Stomach (tissue), 9 donors: Measurements from ENCODE around the gene SIK3. TPM values are rescaled to one million over a fixed set of nuclear protein-coding genes. Genes with fewer than 3 reads are reported as not detected.
A peak's percentile ranks its signal among the peaks of the same experiment; 100 is the strongest.

Experiments
- DNase-seq, 2 donors: peaks; one replicate each; pipeline versions ENCODE4 v3.0.0 to v3.0.0-alpha.2; 2013 to 2019
- H3K27ac ChIP-seq, 5 donors: fragments of 200-600 bp in 4 of 5; sonication (generic) in 4 of 5; one replicate each; pipeline ENCODE4 v1.5.1; 2013 to 2019; ENCODE audit warnings: mild to moderate bottlenecking in 1 of 5, moderate library complexity in 1 of 5
- H3K27me3 ChIP-seq, 3 donors: fragments of 200-600 bp; sonication (generic); one replicate each; pipeline ENCODE4 v1.5.1; 2017 to 2019; ENCODE audit warnings: mixed run types in 1 of 3
- H3K36me3 ChIP-seq, 4 donors: fragments of 200-600 bp; sonication (generic); 1 replicate in 3 of 4; 2 replicates in 1 of 4; pipeline ENCODE4 v1.5.1; 2016 to 2019
- H3K4me1 ChIP-seq, 4 donors: fragments of 200-600 bp; sonication (generic); one replicate each; pipeline ENCODE4 v1.5.1; 2016 to 2019
- H3K4me3 ChIP-seq, 4 donors: fragments of 200-600 bp; sonication (generic) in 3 of 4; one replicate each; pipeline ENCODE4 v1.5.1; 2016 to 2019; ENCODE audit warnings: mild to moderate bottlenecking in 1 of 4
- H3K9me3 ChIP-seq, 4 donors: fragments of 200-600 bp; sonication (generic); one replicate each; pipeline ENCODE4 v1.5.1; 2016 to 2019
- CTCF ChIP-seq, 7 experiments: fragments of 450-650 bp in 4 of 7; fragments of 200-600 bp in 3 of 7; sonication (generic) in 3 of 7; IDR thresholded peaks; one replicate each; pipeline ENCODE4 v1.5.1; 2016 to 2019; ENCODE audit warnings: antibody characterized with exemption in 7 of 7, control low read depth in 2 of 7, mild to moderate bottlenecking in 1 of 7
- EP300 ChIP-seq: sonication (generic); formaldehyde crosslinking; IDR thresholded peaks from one replicate; pipeline ENCODE4 v1.6.1; 2017; ENCODE audit warnings: antibody characterized with exemption
- POLR2A ChIP-seq, 4 donors: fragments of 450-650 bp; IDR thresholded peaks; one replicate each; pipeline ENCODE4 v1.6.1; 2016; ENCODE audit warnings: antibody characterized with exemption in 4 of 4, control low read depth in 2 of 4, mild to moderate bottlenecking in 1 of 4, moderate library complexity in 1 of 4
- POLR2AphosphoS5 ChIP-seq, 3 donors: sonication (generic); formaldehyde crosslinking; IDR thresholded peaks; one replicate each; pipeline ENCODE4 v1.6.1; 2016; ENCODE audit warnings: antibody characterized with exemption in 3 of 3
- WGBS, 5 donors: extraction: QIAGEN DNeasy Blood & Tissue Kit in 3 of 5; methylation state at CpG; one replicate each; pipeline versions ENCODE4 v1.1.5 to v1.1.7; 2013 to 2018; 5-methylcytosine and 5-hydroxymethylcytosine counted together
- intact Hi-C: fragments of 100-400 bp; cut with DNase I; formaldehyde crosslinking; loops from one replicate; pipeline ENCODE4 v1.15.1; 2023; ENCODE audit warnings: low total_unique reads
- polyA plus RNA-seq, 3 donors: library from polyadenylated mRNA; stranded (reverse); fragments of 200-250 nt; gene quantifications; one replicate each; pipeline ENCODE4 v1.2.3, GENCODE V29; 2013
- total RNA-seq, 5 donors: library from RNA; depleted of rRNA; stranded (reverse); fragments of >200 nt; gene quantifications; one replicate each; pipeline versions ENCODE4 v1.1.0 to v1.2.3, GENCODE V29; 2014 to 2016
- donor health status: healthy with polysubstance abuse.
- donor health status: Bipolar disorder and iron deficiency.
- donor health status: healthy.

SIK3 gene
- total and polyA plus RNA-seq, 8 donors = 6.5 to 97.8 (median 23.7) TPM

DNA sequence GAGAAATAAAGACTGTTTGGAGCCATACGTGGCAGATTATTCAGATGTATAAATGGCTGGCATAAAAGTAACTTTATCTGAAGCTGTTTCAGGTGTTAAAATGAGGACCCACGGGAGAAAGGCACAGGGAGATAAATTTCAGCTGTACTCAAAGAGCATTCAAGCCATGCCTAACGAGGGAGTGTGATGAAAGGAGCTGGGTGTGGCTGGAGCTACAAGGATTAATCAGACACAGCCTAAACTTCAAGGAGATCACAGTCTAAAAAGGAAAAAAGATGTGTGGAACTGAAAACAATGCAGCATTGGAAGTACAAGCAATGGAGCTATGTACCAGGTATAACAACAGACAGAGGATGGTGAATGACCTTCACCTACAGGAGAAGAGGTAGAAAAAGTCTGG is 140.0 kb downstream of the SIK3 start:
- Histone ChIP-seq H3K36me3 (peaks cover 0 to 23% (median 14%) of the 10 kb centered on the region in 4 donors), H3K27ac (no peak overlapping the region), H3K9me3 (no peaks in the 10 kb centered on the region), H3K4me3 (no peak overlapping the region), H3K27me3 (no peaks in the 10 kb centered on the region), H3K4me1 (peaks cover 18 to 52% (median 31%) of the 10 kb centered on the region in 4 donors)
- intact Hi-C loops = no loop called here
- WGBS, 5 donors = 38 to 62% (median 56%) methylated on average over 3 of the region's 3 CpGs
- DNase-seq = no peak
- no peak for TF ChIP-seq POLR2AphosphoS5 (IDR thresholded peaks at IDR 0.05)

GRCh38 chr11:116955949-116956348 is 142.3 kb downstream of the SIK3 start:
- no peak overlapping the region for H3K27ac ChIP-seq
- TF ChIP-seq CTCF (IDR thresholded peaks at IDR 0.05) = no peak
- WGBS, 5 donors = 62 to 89% (median 87%) methylated on average over 4 of the region's 4 CpGs
- H3K4me3 ChIP-seq = no peak overlapping the region
- peaks cover 0 to 23% (median 14%) of the 10 kb centered on the region in 4 donors for H3K36me3 ChIP-seq
- peak in 1 of 2 donors; percentile 11 for DNase-seq
- H3K9me3 ChIP-seq = no peaks in the 10 kb centered on the region
- no peaks in the 10 kb centered on the region for H3K27me3 ChIP-seq
- peaks cover 5 to 40% (median 23%) of the 10 kb centered on the region in 4 donors for H3K4me1 ChIP-seq
- intact Hi-C loops = no loop called here

- TF ChIP-seq CTCF (IDR thresholded peaks at IDR 0.05) (no peak), EP300 (no peak), POLR2AphosphoS5 (IDR thresholded peaks at IDR 0.05) (no peak), POLR2A (IDR thresholded peaks at IDR 0.05) (no peak)
- Histone ChIP-seq H3K27me3 (no peaks in the 10 kb centered on the region), H3K27ac (peak overlapping the region in 1 of 5 donors; percentile 21), H3K36me3 (peaks cover 0 to 25% (median 16%) of the 10 kb centered on the region in 4 donors), H3K9me3 (no peaks in the 10 kb centered on the region), H3K4me1 (peaks cover under 1 to 36% (median 19%) of the 10 kb centered on the region in 4 donors), H3K4me3 (no peak overlapping the region)
- no peak for DNase-seq
- WGBS, 5 donors = 72 to 85% (median 78%) methylated on average over 3 of the region's 3 CpGs
- intact Hi-C loops = no loop called here
Measured at GRCh38 chr11:116955548-116955947, 142.7 kb downstream of the SIK3 start.

DNA sequence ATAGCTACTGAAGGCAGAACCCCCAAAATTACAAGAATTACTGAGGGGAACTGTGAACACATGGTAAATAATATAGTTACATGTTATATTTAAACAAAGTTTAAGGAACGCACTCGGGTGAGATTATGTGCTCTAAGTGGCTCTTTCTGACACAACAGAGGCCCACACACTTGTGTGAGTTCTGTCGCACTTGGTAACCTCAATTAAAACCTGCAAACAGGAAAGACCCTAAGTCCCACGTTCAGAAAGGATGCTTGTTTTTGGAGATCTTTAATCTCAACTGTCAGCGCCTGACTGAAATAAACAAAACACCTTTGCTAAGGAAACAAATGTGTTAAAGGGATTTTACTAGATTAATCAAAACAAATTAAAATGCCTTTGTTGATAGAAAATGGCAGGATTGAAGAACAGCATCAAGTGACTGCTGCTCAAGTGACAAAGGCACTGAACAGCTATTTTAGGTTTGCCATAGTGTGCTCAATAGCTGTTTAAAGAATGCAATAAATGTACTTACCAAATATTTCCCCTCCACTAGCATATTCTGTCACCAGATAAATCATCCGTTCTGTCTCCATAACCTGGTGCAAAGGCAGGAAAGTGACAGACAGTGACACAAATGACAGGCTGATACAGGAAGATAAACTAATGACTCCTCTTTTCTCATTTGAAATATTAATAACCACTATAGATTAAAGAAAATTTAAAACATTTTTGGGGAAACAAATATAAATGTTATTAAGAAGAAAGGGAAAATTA is 144.5 kb downstream of the SIK3 start:
- intact Hi-C loops = no loop called here
- no peak for DNase-seq
- TF ChIP-seq POLR2A (IDR thresholded peaks at IDR 0.05) = no peak
- no peak for TF ChIP-seq POLR2AphosphoS5 (IDR thresholded peaks at IDR 0.05)
- no peak for TF ChIP-seq CTCF (IDR thresholded peaks at IDR 0.05)
- no peak for TF ChIP-seq EP300
- WGBS, 5 donors = 66 to 79% (median 69%) methylated on average over 6 of the region's 6 CpGs
- Histone ChIP-seq H3K27ac (no peak overlapping the region), H3K27me3 (no peaks in the 10 kb centered on the region), H3K9me3 (no peaks in the 10 kb centered on the region), H3K36me3 (peaks cover 0 to 42% (median 31%) of the 10 kb centered on the region in 4 donors), H3K4me1 (peaks cover 0 to 30% (median 14%) of the 10 kb centered on the region in 4 donors), H3K4me3 (no peak overlapping the region)

- TF ChIP-seq EP300 (no peak), CTCF (IDR thresholded peaks at IDR 0.05) (no peak), POLR2AphosphoS5 (IDR thresholded peaks at IDR 0.05) (no peak), POLR2A (IDR thresholded peaks at IDR 0.05) (no peak)
- Histone ChIP-seq H3K27ac (no peak overlapping the region), H3K4me1 (peaks cover 0 to 24% (median 6%) of the 10 kb centered on the region in 4 donors), H3K27me3 (no peaks in the 10 kb centered on the region), H3K36me3 (peaks cover 0 to 42% (median 31%) of the 10 kb centered on the region in 4 donors), H3K4me3 (no peak overlapping the region), H3K9me3 (no peaks in the 10 kb centered on the region)
- WGBS, 5 donors = 93 to 99% (median 95%) methylated on average over 3 of the region's 3 CpGs
- no peak for DNase-seq
- intact Hi-C loops = no loop called here
Measured at GRCh38 chr11:116951762-116952161, 146.5 kb downstream of the SIK3 start.
